Sigmoid colon (tissue), 4 donors: ENCODE results near the gene KCNAB2.

Source experiments
- EP300 ChIP-seq, 4 donors: sonication (generic); formaldehyde crosslinking; IDR thresholded peaks; one replicate each; pipeline ENCODE4 v1.6.1; 2017; ENCODE audit warnings: antibody characterized with exemption in 4 of 4
- POLR2A ChIP-seq, 2 donors: fragments of 450-650 bp; IDR thresholded peaks; one replicate each; pipeline ENCODE4 v1.6.1; 2016; ENCODE audit warnings: antibody characterized with exemption in 2 of 2, mild to moderate bottlenecking in 2 of 2, moderate library complexity in 2 of 2
- POLR2AphosphoS5 ChIP-seq, 4 donors: sonication (generic); formaldehyde crosslinking; IDR thresholded peaks; one replicate each; pipeline ENCODE4 v1.6.1; 2017; ENCODE audit warnings: antibody characterized with exemption in 4 of 4
- TF ChIP-seq, protein P1 (sequence below), 4 experiments: fragments of 450-650 bp in 3 of 4; fragments of 200-600 bp in 1 of 4; IDR thresholded peaks; one replicate each; pipeline ENCODE4 v1.5.1; 2016 to 2019; ENCODE audit warnings: antibody characterized with exemption in 4 of 4, mild to moderate bottlenecking in 3 of 4, moderate library complexity in 2 of 4

DNA sequence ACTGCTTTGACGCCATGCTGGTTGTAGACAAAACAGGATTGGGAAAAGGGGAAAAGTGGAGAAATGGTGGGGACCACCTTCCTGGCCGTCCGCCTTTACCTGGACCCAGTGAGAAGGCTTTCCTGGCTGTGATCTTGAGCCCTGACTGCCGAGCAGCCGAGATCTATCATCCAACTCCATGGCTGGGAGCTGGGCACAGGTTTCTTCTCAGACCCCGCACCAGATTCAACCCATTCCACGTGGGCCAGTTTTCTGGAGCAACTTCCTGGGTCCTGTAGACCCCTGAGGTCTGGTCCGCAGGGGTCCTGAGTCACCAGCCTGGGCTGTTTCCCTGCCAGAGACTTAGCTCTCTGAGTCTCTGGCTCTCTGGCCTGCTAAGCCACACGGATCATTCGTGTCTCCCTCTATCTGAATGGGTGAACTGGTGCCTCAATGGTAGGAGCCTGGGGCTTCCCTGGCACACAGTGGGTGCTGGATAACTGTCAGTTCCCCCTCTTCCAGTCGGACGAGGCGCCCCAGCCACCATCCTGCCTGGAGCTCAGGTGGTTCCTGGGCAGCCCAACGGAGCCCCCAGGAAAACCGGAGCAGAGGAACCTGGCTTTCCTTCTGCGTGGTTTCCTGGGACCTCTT, 48.9 kb upstream of the KCNAB2 start:
- no peak for TF ChIP-seq POLR2A (IDR thresholded peaks at IDR 0.05)
- TF ChIP-seq, protein P1, sequence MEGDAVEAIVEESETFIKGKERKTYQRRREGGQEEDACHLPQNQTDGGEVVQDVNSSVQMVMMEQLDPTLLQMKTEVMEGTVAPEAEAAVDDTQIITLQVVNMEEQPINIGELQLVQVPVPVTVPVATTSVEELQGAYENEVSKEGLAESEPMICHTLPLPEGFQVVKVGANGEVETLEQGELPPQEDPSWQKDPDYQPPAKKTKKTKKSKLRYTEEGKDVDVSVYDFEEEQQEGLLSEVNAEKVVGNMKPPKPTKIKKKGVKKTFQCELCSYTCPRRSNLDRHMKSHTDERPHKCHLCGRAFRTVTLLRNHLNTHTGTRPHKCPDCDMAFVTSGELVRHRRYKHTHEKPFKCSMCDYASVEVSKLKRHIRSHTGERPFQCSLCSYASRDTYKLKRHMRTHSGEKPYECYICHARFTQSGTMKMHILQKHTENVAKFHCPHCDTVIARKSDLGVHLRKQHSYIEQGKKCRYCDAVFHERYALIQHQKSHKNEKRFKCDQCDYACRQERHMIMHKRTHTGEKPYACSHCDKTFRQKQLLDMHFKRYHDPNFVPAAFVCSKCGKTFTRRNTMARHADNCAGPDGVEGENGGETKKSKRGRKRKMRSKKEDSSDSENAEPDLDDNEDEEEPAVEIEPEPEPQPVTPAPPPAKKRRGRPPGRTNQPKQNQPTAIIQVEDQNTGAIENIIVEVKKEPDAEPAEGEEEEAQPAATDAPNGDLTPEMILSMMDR (IDR thresholded peaks at IDR 0.05) = no peak
- TF ChIP-seq EP300 (IDR thresholded peaks at IDR 0.05) = no peak
- no peak for TF ChIP-seq POLR2AphosphoS5 (IDR thresholded peaks at IDR 0.05)
